Hematopoietic multipotent progenitor cell treated with erythropoietin and hydrocortisone succinate and interleukin-3 and kit ligand, for 15 days (in vitro differentiated cells): ENCODE results near the gene MANF.

Source experiments
- DNase-seq: peaks from one replicate; pipeline ENCODE4 v3.0.0-alpha.2; 2015; ENCODE audit warnings: low spot score

The MANF gene

GRCh38 chr3:51436998-51437639 is 52.0 kb downstream of the MANF start:
- no peak for DNase-seq
